K562 (cell line): ENCODE data around the gene RSRP1. TPM values are rescaled to one million over a fixed set of nuclear protein-coding genes. Genes with fewer than 3 reads are reported as not detected.

Experiments used
- BMI1 ChIP-seq: fragments of 150-350 bp; IDR thresholded peaks from 2 replicates; pipeline ENCODE4 v1.6.1; 2014; ENCODE audit warnings: low read length
- FOXA1 ChIP-seq: fragments of 450-650 bp; IDR thresholded peaks from 2 replicates; pipeline ENCODE4 v1.6.1; 2016; ENCODE audit warnings: mild to moderate bottlenecking, borderline replicate concordance
- FOXJ3 ChIP-seq: sonication (generic); formaldehyde crosslinking; IDR thresholded peaks from 2 replicates; pipeline ENCODE4 v1.4.0; 2020; ENCODE audit warnings: mild to moderate bottlenecking, missing genetic modification reagents
- MIER1 ChIP-seq: fragments of 450-650 bp; IDR thresholded peaks from 2 replicates; pipeline ENCODE4 v1.6.1; 2016; ENCODE audit warnings: antibody characterized with exemption, mild to moderate bottlenecking, low read depth
- NFIX ChIP-seq: fragments of 250-450 bp; sonication (Bioruptor Pico); IDR thresholded peaks from 2 replicates; pipeline ENCODE4 v1.4.0; 2020; ENCODE audit warnings: low read depth, mild to moderate bottlenecking, moderate library complexity
- NR4A1 ChIP-seq, 2 experiments: fragments of 250-450 bp in 1 of 2; fragments of 450-650 bp in 1 of 2; sonication (Bioruptor Pico) in 1 of 2; IDR thresholded peaks; 2 replicates each; pipeline versions ENCODE4 v1.4.0 to v1.6.1; 2016 to 2020; ENCODE audit warnings: mild to moderate bottlenecking in 2 of 2, missing compliant biosample characterization in 1 of 2, missing genetic modification characterization in 1 of 2, moderate library complexity in 1 of 2
- PRMT5 ChIP-seq: sonication (generic); formaldehyde crosslinking; IDR thresholded peaks from 2 replicates; pipeline ENCODE4 v1.5.0; 2020; ENCODE audit warnings: missing genetic modification reagents
- RCOR1 ChIP-seq, 2 experiments: IDR thresholded peaks; 2 replicates each; pipeline ENCODE4 v1.6.1; 2012; ENCODE audit warnings: low read depth in 2 of 2, low read length in 2 of 2, borderline replicate concordance in 1 of 2, improper control_type of control experiment in 1 of 2
- SIN3B ChIP-seq: fragments of 450-650 bp; IDR thresholded peaks from 2 replicates; pipeline ENCODE4 v1.6.1; 2017; ENCODE audit warnings: low read depth, mild to moderate bottlenecking, moderate library complexity
- TGIF2 ChIP-seq: sonication (generic); formaldehyde crosslinking; IDR thresholded peaks from 2 replicates; pipeline ENCODE4 v1.8.1; 2022; ENCODE audit warnings: mild to moderate bottlenecking, missing genetic modification reagents, moderate library complexity
- UBTF ChIP-seq, 2 experiments: IDR thresholded peaks; 2 replicates each; pipeline ENCODE4 v1.6.1; 2012; ENCODE audit warnings: improper control_type of control experiment in 2 of 2, low read depth in 2 of 2, low read length in 2 of 2, borderline replicate concordance in 1 of 2
- ZBTB1 ChIP-seq: sonication (generic); formaldehyde crosslinking; IDR thresholded peaks from 2 replicates; pipeline ENCODE4 v1.8.1; 2023; ENCODE audit warnings: missing genetic modification reagents, low read depth, mild to moderate bottlenecking, borderline replicate concordance
- ZFP1 ChIP-seq: fragments of 450-650 bp; formaldehyde crosslinking; IDR thresholded peaks from 2 replicates; pipeline ENCODE4 v1.4.0; 2020; ENCODE audit warnings: mild to moderate bottlenecking, mixed read lengths
- ZNF3 ChIP-seq: fragments of 250-450 bp; sonication (Bioruptor Pico); IDR thresholded peaks from 2 replicates; pipeline ENCODE4 v1.5.0; 2021; ENCODE audit warnings: mild to moderate bottlenecking, moderate library complexity
- ZNF431 ChIP-seq: sonication (generic); formaldehyde crosslinking; IDR thresholded peaks from 2 replicates; pipeline ENCODE4 v1.8.0; 2022; ENCODE audit warnings: mild to moderate bottlenecking, missing genetic modification reagents
- ZNF699 ChIP-seq: fragments of 250-450 bp; sonication (Bioruptor Pico); IDR thresholded peaks from 2 replicates; pipeline ENCODE4 v1.8.0; 2021; ENCODE audit warnings: mild to moderate bottlenecking, moderate library complexity; ENCODE audit not compliant: insufficient replicate concordance
- polyA plus RNA-seq, 8 experiments: library from polyadenylated mRNA; depleted of rRNA in 4 of 8; stranded (reverse) in 5 of 8; unstranded in 3 of 8; fragments of >200 nt; fragmentation: Nextera tagmentation in 2 of 8; fragmentation: Illumina TruSeq in 1 of 8; extraction: Ambion mirVana in 2 of 8; extraction: Trizol in 1 of 8; gene quantifications; 2 replicates each; pipeline versions ENCODE4 v1.2.1 to v1.2.3, GENCODE V29; 2011 to 2014; ENCODE audit warnings: inconsistent platforms in 1 of 8, missing spikeins in 1 of 8
- total RNA-seq, 7 experiments: library from RNA; depleted of rRNA in 6 of 7; stranded (reverse); fragments of >200 nt in 6 of 7; fragmentation: Illumina TruSeq in 2 of 7; extraction: Trizol in 2 of 7; gene quantifications; 2 replicates each; pipeline versions ENCODE4 v1.2.1 to v1.2.3, GENCODE V29; 2011 to 2021; ENCODE audit warnings: low replicate concordance in 1 of 7
- TF ChIP-seq, protein P1 (sequence below): fragments of 250-450 bp; sonication (Bioruptor Pico); IDR thresholded peaks from 2 replicates; pipeline ENCODE4 v1.8.0; 2022; ENCODE audit warnings: inconsistent platforms, mild to moderate bottlenecking, moderate library complexity, borderline replicate concordance
- TF ChIP-seq, protein P2 (sequence below): fragments of 450-650 bp; IDR thresholded peaks from 2 replicates; pipeline ENCODE4 v1.6.1; 2017; ENCODE audit warnings: mild to moderate bottlenecking, moderate library complexity
- TF ChIP-seq, protein P3 (sequence below), 2 experiments: fragments of 450-650 bp; IDR thresholded peaks; 2 replicates each; pipeline ENCODE4 v1.6.1; 2016
- TF ChIP-seq, protein P4 (sequence below): fragments of 250-450 bp; sonication (Bioruptor Pico); IDR thresholded peaks from 2 replicates; pipeline ENCODE4 v1.5.0; 2021

Gene RSRP1
- total and polyA plus RNA-seq, 9 of the 15 experiments (the other 6 are each of a cell fraction or from before 2014, with no cell fraction given), result 27.2 to 283 (median 146) TPM

DNA sequence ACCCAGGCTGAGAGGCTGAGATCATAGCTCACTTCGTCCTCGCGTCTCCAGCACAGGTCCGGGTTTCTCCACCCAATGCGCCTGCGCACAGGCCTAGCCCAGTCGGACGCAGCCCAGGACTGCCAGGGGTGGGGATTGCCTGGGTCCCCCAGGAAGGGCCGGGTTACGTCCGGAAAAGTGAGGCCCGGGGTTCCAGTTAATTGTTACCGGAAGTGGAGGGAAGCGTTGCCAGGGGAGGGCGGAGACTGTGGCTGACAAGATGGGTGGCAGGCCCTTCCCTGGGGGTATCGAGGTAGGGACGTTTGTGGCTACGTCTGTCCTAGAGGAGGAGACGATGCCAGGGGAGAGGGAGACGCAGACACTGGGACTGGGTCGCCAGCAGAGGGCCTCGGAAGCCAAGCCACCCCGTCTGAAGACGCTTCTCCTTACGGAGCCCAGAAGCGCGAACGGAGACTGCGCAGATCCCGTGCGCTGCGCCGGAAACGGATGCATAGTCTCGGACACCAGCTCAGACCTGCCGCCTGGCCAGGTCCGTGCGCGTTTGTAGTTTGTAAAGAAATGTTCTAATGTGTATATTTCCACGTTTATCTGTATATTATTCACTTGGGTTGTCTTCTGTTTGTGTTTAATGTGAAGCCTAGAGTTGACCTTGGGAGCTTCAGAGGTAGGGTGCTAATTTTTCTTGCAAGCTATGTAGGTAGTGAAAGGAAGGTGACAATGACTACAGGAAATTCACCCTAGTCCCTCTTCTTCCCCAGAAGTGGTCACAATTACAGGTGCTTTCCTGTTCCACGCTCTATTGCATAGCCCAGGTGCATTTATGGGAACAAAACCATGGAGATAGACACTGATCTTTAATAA is 7.3 kb downstream of the RSRP1 start (continued):
- TF ChIP-seq BMI1 (no peak), TGIF2 (CRISPR knock-in tag) (no peak), PRMT5 (CRISPR knock-in tag) (no peak), MIER1 (no peak), FOXJ3 (CRISPR knock-in tag) (no peak), ZNF3 (no peak), NR4A1 (CRISPR knock-in tag; IDR thresholded peaks at IDR 0.05) (peak; percentile 59; the same call in 1 of the 2 replicates), NR4A1 (tag; IDR thresholded peaks at IDR 0.05) (peak; percentile 10; the same call in 1 of the 2 replicates), SIN3B (peak; percentile 74; the same call in 1 of the 2 replicates), ZFP1 (CRISPR knock-in tag) (no peak; the same call in 1 of the 2 replicates), NFIX (CRISPR knock-in tag) (no peak), UBTF (IDR thresholded peaks at IDR 0.05; ENCODE audit: borderline replicate concordance in 1 of 2, low read depth in 2 of 2, low read length in 2 of 2) (no peak; a peak in 2 of 4 replicates), ZNF431 (CRISPR knock-in tag) (no peak), FOXA1 (no peak), RCOR1 (IDR thresholded peaks at IDR 0.05; ENCODE audit: borderline replicate concordance in 1 of 2, low read depth in 2 of 2, low read length in 2 of 2) (peak; percentile 6 to 63; a peak in 1 of 4 replicates), ZNF699 (CRISPR knock-in tag) (no peak), ZBTB1 (CRISPR knock-in tag) (no peak; the same call in 1 of the 2 replicates)
- TF ChIP-seq, protein P1, sequence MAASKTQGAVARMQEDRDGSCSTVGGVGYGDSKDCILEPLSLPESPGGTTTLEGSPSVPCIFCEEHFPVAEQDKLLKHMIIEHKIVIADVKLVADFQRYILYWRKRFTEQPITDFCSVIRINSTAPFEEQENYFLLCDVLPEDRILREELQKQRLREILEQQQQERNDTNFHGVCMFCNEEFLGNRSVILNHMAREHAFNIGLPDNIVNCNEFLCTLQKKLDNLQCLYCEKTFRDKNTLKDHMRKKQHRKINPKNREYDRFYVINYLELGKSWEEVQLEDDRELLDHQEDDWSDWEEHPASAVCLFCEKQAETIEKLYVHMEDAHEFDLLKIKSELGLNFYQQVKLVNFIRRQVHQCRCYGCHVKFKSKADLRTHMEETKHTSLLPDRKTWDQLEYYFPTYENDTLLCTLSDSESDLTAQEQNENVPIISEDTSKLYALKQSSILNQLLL (CRISPR knock-in tag), result no peak
- TF ChIP-seq, protein P2, sequence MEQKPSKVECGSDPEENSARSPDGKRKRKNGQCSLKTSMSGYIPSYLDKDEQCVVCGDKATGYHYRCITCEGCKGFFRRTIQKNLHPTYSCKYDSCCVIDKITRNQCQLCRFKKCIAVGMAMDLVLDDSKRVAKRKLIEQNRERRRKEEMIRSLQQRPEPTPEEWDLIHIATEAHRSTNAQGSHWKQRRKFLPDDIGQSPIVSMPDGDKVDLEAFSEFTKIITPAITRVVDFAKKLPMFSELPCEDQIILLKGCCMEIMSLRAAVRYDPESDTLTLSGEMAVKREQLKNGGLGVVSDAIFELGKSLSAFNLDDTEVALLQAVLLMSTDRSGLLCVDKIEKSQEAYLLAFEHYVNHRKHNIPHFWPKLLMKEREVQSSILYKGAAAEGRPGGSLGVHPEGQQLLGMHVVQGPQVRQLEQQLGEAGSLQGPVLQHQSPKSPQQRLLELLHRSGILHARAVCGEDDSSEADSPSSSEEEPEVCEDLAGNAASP, result no peak
- TF ChIP-seq, protein P3, sequence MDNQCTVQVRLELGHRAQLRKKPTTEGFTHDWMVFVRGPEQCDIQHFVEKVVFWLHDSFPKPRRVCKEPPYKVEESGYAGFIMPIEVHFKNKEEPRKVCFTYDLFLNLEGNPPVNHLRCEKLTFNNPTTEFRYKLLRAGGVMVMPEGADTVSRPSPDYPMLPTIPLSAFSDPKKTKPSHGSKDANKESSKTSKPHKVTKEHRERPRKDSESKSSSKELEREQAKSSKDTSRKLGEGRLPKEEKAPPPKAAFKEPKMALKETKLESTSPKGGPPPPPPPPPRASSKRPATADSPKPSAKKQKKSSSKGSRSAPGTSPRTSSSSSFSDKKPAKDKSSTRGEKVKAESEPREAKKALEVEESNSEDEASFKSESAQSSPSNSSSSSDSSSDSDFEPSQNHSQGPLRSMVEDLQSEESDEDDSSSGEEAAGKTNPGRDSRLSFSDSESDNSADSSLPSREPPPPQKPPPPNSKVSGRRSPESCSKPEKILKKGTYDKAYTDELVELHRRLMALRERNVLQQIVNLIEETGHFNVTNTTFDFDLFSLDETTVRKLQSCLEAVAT (IDR thresholded peaks at IDR 0.05), result peak; percentile 33 to 40; a peak in 2 of 4 replicates
- TF ChIP-seq, protein P4, sequence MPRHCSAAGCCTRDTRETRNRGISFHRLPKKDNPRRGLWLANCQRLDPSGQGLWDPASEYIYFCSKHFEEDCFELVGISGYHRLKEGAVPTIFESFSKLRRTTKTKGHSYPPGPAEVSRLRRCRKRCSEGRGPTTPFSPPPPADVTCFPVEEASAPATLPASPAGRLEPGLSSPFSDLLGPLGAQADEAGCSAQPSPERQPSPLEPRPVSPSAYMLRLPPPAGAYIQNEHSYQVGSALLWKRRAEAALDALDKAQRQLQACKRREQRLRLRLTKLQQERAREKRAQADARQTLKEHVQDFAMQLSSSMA (CRISPR knock-in tag), result peak; percentile 82; the same call in 1 of the 2 replicates
